ENCODE measurements around the gene CLEC16A.

The CLEC16A gene

GRCh38 chr16:10896723-10897122, 47.6 kb upstream of the CLEC16A start:
- TF ChIP-seq REST (IDR thresholded peaks at IDR 0.05; ENCODE audit: low read depth), result no peak
- no peak for TF ChIP-seq TCF12 (IDR thresholded peaks at IDR 0.05; ENCODE audit: low read depth)
- no peak for TF ChIP-seq YY1 (IDR thresholded peaks at IDR 0.05; ENCODE audit: low read depth)
- no peak for TF ChIP-seq ZBTB7A (IDR thresholded peaks at IDR 0.05; ENCODE audit: low read depth)
- TF ChIP-seq TEAD4 (IDR thresholded peaks at IDR 0.05), result no peak
- TF ChIP-seq TAF1 (IDR thresholded peaks at IDR 0.05; ENCODE audit: low read depth), result no peak
- TF ChIP-seq EGR1 (IDR thresholded peaks at IDR 0.05), result no peak
- TF ChIP-seq NFIC (IDR thresholded peaks at IDR 0.05), result no peak
- no peak for TF ChIP-seq CREB1 (IDR thresholded peaks at IDR 0.05; ENCODE audit: low read depth)
- no peak for TF ChIP-seq FOXM1 (IDR thresholded peaks at IDR 0.05; ENCODE audit: borderline replicate concordance, low read depth)
- TF ChIP-seq, protein P1, sequence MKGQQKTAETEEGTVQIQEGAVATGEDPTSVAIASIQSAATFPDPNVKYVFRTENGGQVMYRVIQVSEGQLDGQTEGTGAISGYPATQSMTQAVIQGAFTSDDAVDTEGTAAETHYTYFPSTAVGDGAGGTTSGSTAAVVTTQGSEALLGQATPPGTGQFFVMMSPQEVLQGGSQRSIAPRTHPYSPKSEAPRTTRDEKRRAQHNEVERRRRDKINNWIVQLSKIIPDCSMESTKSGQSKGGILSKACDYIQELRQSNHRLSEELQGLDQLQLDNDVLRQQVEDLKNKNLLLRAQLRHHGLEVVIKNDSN (IDR thresholded peaks at IDR 0.05), result no peak
- no peak for TF ChIP-seq EP300 (IDR thresholded peaks at IDR 0.05; ENCODE audit: borderline replicate concordance)
- no peak for TF ChIP-seq MAX (IDR thresholded peaks at IDR 0.05)
- TF ChIP-seq RAD21 (IDR thresholded peaks at IDR 0.05; ENCODE audit: low read depth), result no peak
- TF ChIP-seq CEBPB (IDR thresholded peaks at IDR 0.05), result no peak

DNA sequence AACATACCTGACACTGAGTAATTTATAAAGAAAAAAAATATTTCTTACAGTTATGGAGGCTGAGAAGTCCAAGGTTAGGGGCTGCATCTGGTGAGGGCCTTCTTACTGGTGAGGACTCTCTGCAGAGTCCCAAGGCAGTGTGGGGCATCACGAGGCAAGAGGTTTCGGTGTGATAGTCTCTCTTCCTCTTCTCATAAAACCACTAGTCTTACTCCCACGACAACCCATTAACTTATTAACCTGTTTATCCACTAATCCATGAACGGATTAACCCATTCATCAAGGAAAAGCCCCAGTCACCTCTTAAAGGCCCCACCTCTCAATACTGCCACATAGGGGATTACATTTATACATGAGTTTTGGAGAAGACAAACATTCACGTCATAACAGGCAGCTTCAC, 47.2 kb upstream of the CLEC16A start:
- TF ChIP-seq YY1 (IDR thresholded peaks at IDR 0.05; ENCODE audit: low read depth) (no peak), NFIC (IDR thresholded peaks at IDR 0.05) (no peak), EP300 (IDR thresholded peaks at IDR 0.05; ENCODE audit: borderline replicate concordance) (no peak)

DNA sequence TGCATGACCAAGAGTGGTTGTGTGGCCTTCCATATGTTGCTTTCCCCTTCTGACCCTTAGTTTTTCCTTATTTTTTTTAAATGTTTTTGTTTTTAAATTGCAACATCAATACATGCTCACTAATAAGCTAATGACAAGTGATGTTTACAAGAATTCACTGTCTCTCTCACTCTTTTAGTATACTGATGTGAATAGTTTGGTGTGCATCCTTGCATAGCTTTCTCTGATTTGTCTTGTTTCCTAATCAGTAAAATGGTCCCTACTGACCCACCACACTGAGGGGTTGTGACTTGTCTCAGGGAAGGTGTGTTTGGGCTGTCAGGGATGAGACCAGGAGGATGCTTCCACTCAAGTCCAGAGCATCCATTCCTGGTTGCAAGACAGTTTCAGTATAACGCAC, 41.4 kb upstream of the CLEC16A start:
- TF ChIP-seq FOXM1 (IDR thresholded peaks at IDR 0.05; ENCODE audit: borderline replicate concordance, low read depth) (no peak), CREB1 (IDR thresholded peaks at IDR 0.05; ENCODE audit: low read depth) (no peak), NFIC (IDR thresholded peaks at IDR 0.05) (no peak), YY1 (IDR thresholded peaks at IDR 0.05; ENCODE audit: low read depth) (no peak), CEBPB (IDR thresholded peaks at IDR 0.05) (no peak), MAX (IDR thresholded peaks at IDR 0.05) (no peak), EP300 (IDR thresholded peaks at IDR 0.05; ENCODE audit: borderline replicate concordance) (no peak), EGR1 (IDR thresholded peaks at IDR 0.05) (no peak)
- TF ChIP-seq, protein P1 (IDR thresholded peaks at IDR 0.05), result no peak

GRCh38 chr16:10906482-10906881, 37.9 kb upstream of the CLEC16A start:
- no peak for TF ChIP-seq REST (IDR thresholded peaks at IDR 0.05; ENCODE audit: low read depth)
- TF ChIP-seq EP300 (IDR thresholded peaks at IDR 0.05; ENCODE audit: borderline replicate concordance), result no peak
- TF ChIP-seq, protein P1 (IDR thresholded peaks at IDR 0.05), result no peak
- TF ChIP-seq ZBTB7A (IDR thresholded peaks at IDR 0.05; ENCODE audit: low read depth), result no peak
- TF ChIP-seq TEAD4 (IDR thresholded peaks at IDR 0.05), result no peak
- no peak for TF ChIP-seq RAD21 (IDR thresholded peaks at IDR 0.05; ENCODE audit: low read depth)

DNA sequence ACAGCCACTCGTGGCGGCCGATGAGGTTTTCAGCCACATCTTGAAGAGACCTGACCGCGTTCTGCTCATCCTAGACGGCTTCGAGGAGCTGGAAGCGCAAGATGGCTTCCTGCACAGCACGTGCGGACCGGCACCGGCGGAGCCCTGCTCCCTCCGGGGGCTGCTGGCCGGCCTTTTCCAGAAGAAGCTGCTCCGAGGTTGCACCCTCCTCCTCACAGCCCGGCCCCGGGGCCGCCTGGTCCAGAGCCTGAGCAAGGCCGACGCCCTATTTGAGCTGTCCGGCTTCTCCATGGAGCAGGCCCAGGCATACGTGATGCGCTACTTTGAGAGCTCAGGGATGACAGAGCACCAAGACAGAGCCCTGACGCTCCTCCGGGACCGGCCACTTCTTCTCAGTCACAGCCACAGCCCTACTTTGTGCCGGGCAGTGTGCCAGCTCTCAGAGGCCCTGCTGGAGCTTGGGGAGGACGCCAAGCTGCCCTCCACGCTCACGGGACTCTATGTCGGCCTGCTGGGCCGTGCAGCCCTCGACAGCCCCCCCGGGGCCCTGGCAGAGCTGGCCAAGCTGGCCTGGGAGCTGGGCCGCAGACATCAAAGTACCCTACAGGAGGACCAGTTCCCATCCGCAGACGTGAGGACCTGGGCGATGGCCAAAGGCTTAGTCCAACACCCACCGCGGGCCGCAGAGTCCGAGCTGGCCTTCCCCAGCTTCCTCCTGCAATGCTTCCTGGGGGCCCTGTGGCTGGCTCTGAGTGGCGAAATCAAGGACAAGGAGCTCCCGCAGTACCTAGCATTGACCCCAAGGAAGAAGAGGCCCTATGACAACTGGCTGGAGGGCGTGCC, 37.2 kb upstream of the CLEC16A start:
- TF ChIP-seq TEAD4 (IDR thresholded peaks at IDR 0.05) (no peak), EGR1 (IDR thresholded peaks at IDR 0.05) (no peak), CREB1 (IDR thresholded peaks at IDR 0.05; ENCODE audit: low read depth) (no peak), MAX (IDR thresholded peaks at IDR 0.05) (no peak), NFIC (IDR thresholded peaks at IDR 0.05) (peak; percentile 57)
- TF ChIP-seq, protein P1 (IDR thresholded peaks at IDR 0.05), result no peak
